WTC11 (cell line): ENCODE measurements around the gene FUCA1. TPM values are rescaled to one million over a fixed set of nuclear protein-coding genes. Genes with fewer than 3 reads are reported as not detected.

Experiments
- AFF4 ChIP-seq: sonication (generic); formaldehyde crosslinking; IDR thresholded peaks from 2 replicates; pipeline ENCODE4 v1.8.1; 2023; ENCODE audit warnings: mild to moderate bottlenecking, missing genetic modification reagents, borderline replicate concordance
- ARID4B ChIP-seq: sonication (generic); formaldehyde crosslinking; IDR thresholded peaks from 2 replicates; pipeline ENCODE4 v1.8.0; 2023; ENCODE audit warnings: missing genetic modification reagents, mild to moderate bottlenecking, borderline replicate concordance
- CREM ChIP-seq: sonication (generic); formaldehyde crosslinking; IDR thresholded peaks from 2 replicates; pipeline ENCODE4 v1.8.1; 2022; ENCODE audit warnings: mild to moderate bottlenecking, missing genetic modification reagents, moderate library complexity
- EMX1 ChIP-seq: fragments of 250-450 bp; sonication (Bioruptor Pico); IDR thresholded peaks from 2 replicates; pipeline ENCODE4 v1.8.0; 2021; ENCODE audit warnings: mild to moderate bottlenecking
- ESRRA ChIP-seq: sonication (generic); formaldehyde crosslinking; IDR thresholded peaks from 2 replicates; pipeline ENCODE4 v1.8.1; 2022; ENCODE audit warnings: mild to moderate bottlenecking, missing genetic modification reagents, borderline replicate concordance
- FOXK1 ChIP-seq: sonication (generic); formaldehyde crosslinking; IDR thresholded peaks from 2 replicates; pipeline ENCODE4 v1.8.0; 2022; ENCODE audit warnings: mild to moderate bottlenecking, moderate library complexity, missing genetic modification reagents
- FOXP1 ChIP-seq: sonication (generic); formaldehyde crosslinking; IDR thresholded peaks from 2 replicates; pipeline ENCODE4 v1.8.0; 2022; ENCODE audit warnings: missing genetic modification reagents, mild to moderate bottlenecking, moderate library complexity, borderline replicate concordance
- GABPB1 ChIP-seq: sonication (generic); formaldehyde crosslinking; IDR thresholded peaks from 2 replicates; pipeline ENCODE4 v1.8.1; 2023; ENCODE audit warnings: mild to moderate bottlenecking, missing genetic modification reagents
- JUN ChIP-seq: sonication (generic); formaldehyde crosslinking; IDR thresholded peaks from 2 replicates; pipeline ENCODE4 v1.8.0; 2023; ENCODE audit warnings: mild to moderate bottlenecking, missing genetic modification reagents
- OVOL2 ChIP-seq: fragments of 250-450 bp; sonication (Bioruptor Pico); IDR thresholded peaks from 2 replicates; pipeline ENCODE4 v1.9.0; 2021; ENCODE audit warnings: mild to moderate bottlenecking, borderline replicate concordance
- SMAD4 ChIP-seq: sonication (generic); formaldehyde crosslinking; IDR thresholded peaks from 2 replicates; pipeline ENCODE4 v1.8.0; 2022; ENCODE audit warnings: mild to moderate bottlenecking, missing genetic modification reagents
- SOX15 ChIP-seq: fragments of 250-450 bp; sonication (Bioruptor Pico); IDR thresholded peaks from 2 replicates; pipeline ENCODE4 v1.9.0; 2021; ENCODE audit warnings: mild to moderate bottlenecking
- TCF7 ChIP-seq: sonication (generic); formaldehyde crosslinking; IDR thresholded peaks from 2 replicates; pipeline ENCODE4 v1.8.0; 2022; ENCODE audit warnings: mild to moderate bottlenecking, low read depth, missing genetic modification reagents, moderate library complexity
- ZNF232 ChIP-seq: sonication (generic); formaldehyde crosslinking; IDR thresholded peaks from 2 replicates; pipeline ENCODE4 v1.8.0; 2022; ENCODE audit warnings: mild to moderate bottlenecking, missing genetic modification reagents
- ZNF423 ChIP-seq: fragments of 250-450 bp; sonication (Bioruptor Pico); IDR thresholded peaks from 2 replicates; pipeline ENCODE4 v2.1.2; 2022; ENCODE audit warnings: mild to moderate bottlenecking, moderate library complexity
- total RNA-seq: library from RNA; stranded (reverse); gene quantifications from 3 replicates; pipeline ENCODE4 v1.2.3, GENCODE V29; 2021
- TF ChIP-seq, protein P1 (sequence below): fragments of 250-450 bp; sonication (Bioruptor Pico); conservative IDR thresholded peaks from 2 replicates; pipeline ENCODE4 v1.9.0; 2021; ENCODE audit warnings: mild to moderate bottlenecking
- TF ChIP-seq, protein P2 (sequence below): sonication (generic); formaldehyde crosslinking; IDR thresholded peaks from 2 replicates; pipeline ENCODE4 v1.8.0; 2022; ENCODE audit warnings: mild to moderate bottlenecking, missing genetic modification reagents
- TF ChIP-seq, protein P3 (sequence below): sonication (generic); formaldehyde crosslinking; IDR thresholded peaks from 2 replicates; pipeline ENCODE4 v1.8.1; 2022; ENCODE audit warnings: mild to moderate bottlenecking, moderate library complexity, missing genetic modification reagents
- TF ChIP-seq, protein P4 (sequence below): sonication (generic); formaldehyde crosslinking; IDR thresholded peaks from 2 replicates; pipeline ENCODE4 v1.8.1; 2022; ENCODE audit warnings: low read depth, mild to moderate bottlenecking, moderate library complexity, missing genetic modification reagents, borderline replicate concordance
- TF ChIP-seq, protein P5 (sequence below): sonication (generic); formaldehyde crosslinking; IDR thresholded peaks from 2 replicates; pipeline ENCODE4 v1.8.1; 2023; ENCODE audit warnings: mild to moderate bottlenecking, moderate library complexity, missing genetic modification reagents

Gene FUCA1
- total RNA-seq, 1 experiment from 2014 or later: 7.5 TPM

DNA sequence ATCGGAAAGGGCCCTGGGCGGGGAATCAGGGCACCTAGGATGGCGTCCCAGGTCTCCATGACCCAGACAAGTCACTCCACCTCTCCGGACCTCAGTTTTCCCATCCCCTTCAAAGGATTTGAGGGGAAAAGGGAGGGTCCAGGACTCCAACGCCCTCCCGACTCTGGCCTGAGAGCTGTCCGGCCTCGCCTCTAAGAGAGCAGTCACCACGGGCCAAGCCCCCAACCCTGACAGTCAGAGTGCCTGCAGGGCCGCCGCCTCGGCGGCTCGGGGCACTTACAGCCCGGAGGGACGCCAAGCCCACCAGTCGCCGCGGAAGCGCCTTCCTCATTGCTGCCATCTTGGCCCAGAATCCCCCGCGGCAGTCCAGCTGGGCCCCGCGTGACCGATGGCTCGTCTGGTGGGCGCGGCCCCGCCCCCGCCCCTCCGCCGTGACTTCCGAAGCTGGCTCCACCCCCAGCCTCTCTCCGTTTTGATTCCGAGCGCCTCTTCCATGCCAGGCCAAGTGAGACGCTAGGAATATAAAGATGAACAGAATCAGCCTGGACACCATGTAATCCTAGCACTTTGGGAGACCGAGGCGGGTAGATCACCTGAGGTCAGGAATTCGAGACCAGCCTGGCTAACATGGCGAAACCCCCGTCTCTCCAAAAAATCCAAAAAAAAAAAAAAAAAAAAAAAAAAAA, 42.9 kb downstream of the FUCA1 start, which contains the start of gene HMGCL (continued):
- TF ChIP-seq, protein P1, sequence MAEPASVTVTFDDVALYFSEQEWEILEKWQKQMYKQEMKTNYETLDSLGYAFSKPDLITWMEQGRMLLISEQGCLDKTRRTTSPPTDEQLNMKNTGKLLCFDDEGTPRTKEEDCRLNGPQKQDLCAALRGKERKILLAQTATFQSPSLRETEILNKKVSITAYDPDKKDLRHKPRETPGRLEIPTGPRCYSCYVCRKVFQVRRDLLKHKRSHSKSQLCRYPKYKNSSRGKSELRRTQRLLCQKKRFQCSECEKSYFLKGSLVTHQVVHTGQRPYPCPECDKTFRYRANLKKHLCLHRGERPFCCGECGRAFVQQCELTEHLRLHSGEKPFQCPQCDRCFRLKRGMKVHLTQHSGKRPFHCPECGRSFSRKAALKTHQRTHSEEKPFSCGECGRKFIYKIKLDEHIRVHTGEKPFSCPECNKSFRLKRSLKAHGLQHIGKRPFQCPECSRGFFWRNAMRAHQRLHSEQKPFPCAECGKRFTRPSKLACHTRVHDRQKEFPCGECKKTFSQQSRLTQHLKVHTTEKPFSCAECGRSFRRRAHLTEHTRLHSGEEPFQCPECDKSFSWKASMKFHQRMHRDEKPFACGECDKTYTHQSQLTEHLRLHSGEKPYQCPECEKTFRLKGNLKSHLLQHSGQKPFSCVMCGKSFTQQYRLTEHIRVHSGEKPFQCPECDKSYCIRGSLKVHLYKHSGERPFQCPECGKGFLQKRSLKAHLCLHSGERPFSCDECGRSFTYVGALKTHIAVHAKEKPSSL (CRISPR knock-in tag): no peak
- TF ChIP-seq OVOL2 (CRISPR knock-in tag) (no peak), TCF7 (CRISPR knock-in tag) (no peak), FOXK1 (CRISPR knock-in tag) (peak; percentile 77), SMAD4 (no peak), EMX1 (CRISPR knock-in tag) (no peak), ZNF423 (CRISPR knock-in tag) (no peak), SOX15 (CRISPR knock-in tag) (no peak), FOXP1 (peak; percentile 41; the same call in 1 of the 2 replicates), ESRRA (0 out of 2 replicates have a peak, but pooled peaks have one; percentile 72), ARID4B (CRISPR knock-in tag) (peak; percentile 63; the same call in 1 of the 2 replicates), CREM (peak; percentile 73; the same call in 1 of the 2 replicates), ZNF232 (CRISPR knock-in tag) (peak; percentile 62; the same call in 1 of the 2 replicates), AFF4 (CRISPR knock-in tag) (no peak), GABPB1 (CRISPR knock-in tag) (0 out of 2 replicates have a peak, but pooled peaks have one; percentile 44), JUN (CRISPR knock-in tag) (0 out of 2 replicates have a peak, but pooled peaks have one; percentile 19)
- TF ChIP-seq, protein P2, sequence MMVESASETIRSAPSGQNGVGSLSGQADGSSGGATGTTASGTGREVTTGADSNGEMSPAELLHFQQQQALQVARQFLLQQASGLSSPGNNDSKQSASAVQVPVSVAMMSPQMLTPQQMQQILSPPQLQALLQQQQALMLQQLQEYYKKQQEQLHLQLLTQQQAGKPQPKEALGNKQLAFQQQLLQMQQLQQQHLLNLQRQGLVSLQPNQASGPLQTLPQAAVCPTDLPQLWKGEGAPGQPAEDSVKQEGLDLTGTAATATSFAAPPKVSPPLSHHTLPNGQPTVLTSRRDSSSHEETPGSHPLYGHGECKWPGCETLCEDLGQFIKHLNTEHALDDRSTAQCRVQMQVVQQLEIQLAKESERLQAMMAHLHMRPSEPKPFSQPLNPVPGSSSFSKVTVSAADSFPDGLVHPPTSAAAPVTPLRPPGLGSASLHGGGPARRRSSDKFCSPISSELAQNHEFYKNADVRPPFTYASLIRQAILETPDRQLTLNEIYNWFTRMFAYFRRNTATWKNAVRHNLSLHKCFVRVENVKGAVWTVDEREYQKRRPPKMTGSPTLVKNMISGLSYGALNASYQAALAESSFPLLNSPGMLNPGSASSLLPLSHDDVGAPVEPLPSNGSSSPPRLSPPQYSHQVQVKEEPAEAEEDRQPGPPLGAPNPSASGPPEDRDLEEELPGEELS (CRISPR knock-in tag): peak; percentile 42; the same call in 1 of the 2 replicates
- TF ChIP-seq, protein P3, sequence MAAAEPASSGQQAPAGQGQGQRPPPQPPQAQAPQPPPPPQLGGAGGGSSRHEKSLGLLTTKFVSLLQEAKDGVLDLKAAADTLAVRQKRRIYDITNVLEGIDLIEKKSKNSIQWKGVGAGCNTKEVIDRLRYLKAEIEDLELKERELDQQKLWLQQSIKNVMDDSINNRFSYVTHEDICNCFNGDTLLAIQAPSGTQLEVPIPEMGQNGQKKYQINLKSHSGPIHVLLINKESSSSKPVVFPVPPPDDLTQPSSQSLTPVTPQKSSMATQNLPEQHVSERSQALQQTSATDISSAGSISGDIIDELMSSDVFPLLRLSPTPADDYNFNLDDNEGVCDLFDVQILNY (CRISPR knock-in tag): peak; percentile 50; the same call in 1 of the 2 replicates
- TF ChIP-seq, protein P4, sequence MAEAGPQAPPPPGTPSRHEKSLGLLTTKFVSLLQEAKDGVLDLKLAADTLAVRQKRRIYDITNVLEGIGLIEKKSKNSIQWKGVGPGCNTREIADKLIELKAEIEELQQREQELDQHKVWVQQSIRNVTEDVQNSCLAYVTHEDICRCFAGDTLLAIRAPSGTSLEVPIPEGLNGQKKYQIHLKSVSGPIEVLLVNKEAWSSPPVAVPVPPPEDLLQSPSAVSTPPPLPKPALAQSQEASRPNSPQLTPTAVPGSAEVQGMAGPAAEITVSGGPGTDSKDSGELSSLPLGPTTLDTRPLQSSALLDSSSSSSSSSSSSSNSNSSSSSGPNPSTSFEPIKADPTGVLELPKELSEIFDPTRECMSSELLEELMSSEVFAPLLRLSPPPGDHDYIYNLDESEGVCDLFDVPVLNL (CRISPR knock-in tag): no peak
- TF ChIP-seq, protein P5, sequence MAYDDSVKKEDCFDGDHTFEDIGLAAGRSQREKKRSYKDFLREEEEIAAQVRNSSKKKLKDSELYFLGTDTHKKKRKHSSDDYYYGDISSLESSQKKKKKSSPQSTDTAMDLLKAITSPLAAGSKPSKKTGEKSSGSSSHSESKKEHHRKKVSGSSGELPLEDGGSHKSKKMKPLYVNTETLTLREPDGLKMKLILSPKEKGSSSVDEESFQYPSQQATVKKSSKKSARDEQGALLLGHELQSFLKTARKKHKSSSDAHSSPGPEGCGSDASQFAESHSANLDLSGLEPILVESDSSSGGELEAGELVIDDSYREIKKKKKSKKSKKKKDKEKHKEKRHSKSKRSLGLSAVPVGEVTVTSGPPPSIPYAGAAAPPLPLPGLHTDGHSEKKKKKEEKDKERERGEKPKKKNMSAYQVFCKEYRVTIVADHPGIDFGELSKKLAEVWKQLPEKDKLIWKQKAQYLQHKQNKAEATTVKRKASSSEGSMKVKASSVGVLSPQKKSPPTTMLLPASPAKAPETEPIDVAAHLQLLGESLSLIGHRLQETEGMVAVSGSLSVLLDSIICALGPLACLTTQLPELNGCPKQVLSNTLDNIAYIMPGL: peak; percentile 83
